Mammary epithelial cell (primary cell): ENCODE measurements around the gene POLR2L.

Experiments
- CTCF ChIP-seq, 2 donors: IDR thresholded peaks in 1 of 2; conservative IDR thresholded peaks in 1 of 2; 2 replicates each; pipeline ENCODE4 v1.5.1; 2011 to 2012; ENCODE audit warnings: inconsistent platforms in 2 of 2, low read length in 2 of 2, mild to moderate bottlenecking in 2 of 2, control low read depth in 1 of 2, low read depth in 1 of 2; ENCODE audit not compliant: insufficient read depth in 1 of 2; ENCODE audit errors: extremely low read depth in 1 of 2
- EZH2 ChIP-seq: IDR thresholded peaks from 2 replicates; pipeline ENCODE4 v1.6.1; 2012; ENCODE audit warnings: low read length, inconsistent platforms, borderline replicate concordance

- TF ChIP-seq CTCF (conservative IDR thresholded peaks at IDR 0.05 in 1 of 2, IDR thresholded peaks at IDR 0.05 in 1 of 2; ENCODE audit: extremely low read depth in 1 of 2, insufficient read depth in 1 of 2, low read depth in 1 of 2, low read length in 2 of 2) (no peak), EZH2 (no peak)
Observed at GRCh38 chr11:852762-853161, 10.4 kb upstream of the POLR2L start.
